Cardiac muscle cell (in vitro differentiated cells and primary cell): ENCODE results near the gene ODF2. TPM values are rescaled to one million over a fixed set of nuclear protein-coding genes. Genes with fewer than 3 reads are reported as not detected.
A peak's percentile ranks its signal among the peaks of the same experiment; 100 is the strongest.

ENCODE experiments used
- DNase-seq, 2 donors: peaks; one replicate each; pipeline versions ENCODE4 v3.0.0 to v3.0.0-alpha.2; 2010 to 2017; ENCODE audit warnings: low read depth in 1 of 2, low spot score in 1 of 2
- H3K27ac ChIP-seq: fragments of 200-600 bp; sonication (generic); 2 replicates; pipeline ENCODE4 v1.5.1; 2016
- H3K27me3 ChIP-seq: fragments of 200-600 bp; sonication (generic); 2 replicates; pipeline ENCODE4 v1.6.0; 2016; ENCODE audit warnings: control low read depth
- H3K36me3 ChIP-seq: fragments of 200-600 bp; sonication (generic); 2 replicates; pipeline ENCODE4 v1.5.1; 2016; ENCODE audit warnings: control low read depth
- H3K4me1 ChIP-seq: fragments of 200-600 bp; sonication (generic); 2 replicates; pipeline ENCODE4 v1.8.1; 2017; ENCODE audit warnings: low read depth, mild to moderate bottlenecking, mixed run types
- H3K4me3 ChIP-seq: fragments of 200-600 bp; sonication (generic); 2 replicates; pipeline ENCODE4 v1.5.1; 2016; ENCODE audit warnings: mild to moderate bottlenecking
- H3K9me3 ChIP-seq: fragments of 200-600 bp; sonication (generic); 2 replicates; pipeline ENCODE4 v1.5.1; 2017; ENCODE audit warnings: low read depth, mild to moderate bottlenecking, control low read depth
- CTCF ChIP-seq: IDR thresholded peaks from 2 replicates; pipeline ENCODE4 v1.5.1; 2012; ENCODE audit warnings: low read depth, mild to moderate bottlenecking, low read length
- polyA plus RNA-seq: library from polyadenylated mRNA; unstranded; fragments of >200 nt; fragmentation: Nextera tagmentation; extraction: Ambion mirVana; gene quantifications from 2 replicates; pipeline ENCODE4 v1.2.1, GENCODE V29; 2016
- total RNA-seq: library from RNA; depleted of rRNA; stranded (reverse); fragments of >200 nt; gene quantifications from 2 replicates; pipeline ENCODE4 v1.2.3, GENCODE V29; 2016

The ODF2 gene
- total and polyA plus RNA-seq, 2 experiments from 2014 or later: 31.3 to 66.9 TPM

GRCh38 chr9:128484686-128485413 lies 29.0 kb downstream of the ODF2 start:
- peaks cover 20% of the 10 kb centered on the region for H3K36me3 ChIP-seq
- no peaks in the 10 kb centered on the region for H3K9me3 ChIP-seq
- DNase-seq: no peak
- H3K4me3 ChIP-seq: no peak overlapping the region
- TF ChIP-seq CTCF: no peak
- no peak overlapping the region for H3K27ac ChIP-seq
- no peaks in the 10 kb centered on the region for H3K4me1 ChIP-seq
- H3K27me3 ChIP-seq: no peaks in the 10 kb centered on the region

- Histone ChIP-seq H3K36me3 (peaks cover 23% of the 10 kb centered on the region), H3K27ac (no peak overlapping the region), H3K4me3 (no peak overlapping the region), H3K9me3 (no peaks in the 10 kb centered on the region), H3K4me1 (no peaks in the 10 kb centered on the region), H3K27me3 (no peaks in the 10 kb centered on the region)
- no peak for DNase-seq
- TF ChIP-seq CTCF: no peak
Observed at GRCh38 chr9:128485414-128485855, 29.6 kb downstream of the ODF2 start.

GRCh38 chr9:128486201-128486600 lies 30.4 kb downstream of the ODF2 start:
- H3K36me3 ChIP-seq: peaks cover 23% of the 10 kb centered on the region
- TF ChIP-seq CTCF: no peak
- no peak overlapping the region for H3K27ac ChIP-seq

GRCh38 chr9:128493424-128493823 lies 37.6 kb downstream of the ODF2 start:
- peaks cover 26% of the 10 kb centered on the region for H3K36me3 ChIP-seq
- no peaks in the 10 kb centered on the region for H3K4me1 ChIP-seq
- H3K4me3 ChIP-seq: no peak overlapping the region
- no peaks in the 10 kb centered on the region for H3K9me3 ChIP-seq
- no peaks in the 10 kb centered on the region for H3K27me3 ChIP-seq
- no peak for TF ChIP-seq CTCF
- no peak overlapping the region for H3K27ac ChIP-seq
- no peak for DNase-seq

More at GRCh38 chr9:128486201-128486600, 30.4 kb downstream of the ODF2 start:
- H3K4me3 ChIP-seq: no peak overlapping the region
- H3K9me3 ChIP-seq: no peaks in the 10 kb centered on the region
- DNase-seq: no peak
- H3K27me3 ChIP-seq: no peaks in the 10 kb centered on the region
- H3K4me1 ChIP-seq: no peaks in the 10 kb centered on the region

- H3K4me3 ChIP-seq: no peak overlapping the region
- no peak overlapping the region for H3K27ac ChIP-seq
- H3K27me3 ChIP-seq: no peaks in the 10 kb centered on the region
- H3K4me1 ChIP-seq: no peaks in the 10 kb centered on the region
- DNase-seq: peak in 1 of 2 donors; percentile 63
- peaks cover 26% of the 10 kb centered on the region for H3K36me3 ChIP-seq
- no peak for TF ChIP-seq CTCF
- no peaks in the 10 kb centered on the region for H3K9me3 ChIP-seq
Observed at GRCh38 chr9:128494108-128494745, 38.4 kb downstream of the ODF2 start.
